ENCODE measurements around the gene NCKAP5.

NCKAP5 gene

DNA sequence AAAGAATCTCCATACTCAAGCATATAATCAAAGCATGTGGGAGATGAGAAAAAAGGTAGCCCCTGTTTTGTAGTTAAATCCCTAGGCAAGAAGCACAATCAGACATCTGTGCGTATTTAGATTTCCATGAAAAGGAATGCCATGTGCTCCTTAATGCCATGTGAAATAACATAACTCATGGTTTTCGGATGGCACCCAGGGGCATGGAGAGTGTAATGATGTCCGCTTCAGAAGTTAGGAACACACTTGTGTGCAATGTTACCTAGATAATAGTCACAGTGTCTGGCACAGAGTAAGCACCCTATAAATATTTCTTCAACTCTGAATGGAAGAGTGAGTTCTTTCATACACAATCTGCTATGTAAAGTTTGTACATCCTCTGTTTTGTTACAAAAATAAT is 197.0 kb downstream of the NCKAP5 start:
- no peak for DNase-seq

DNA sequence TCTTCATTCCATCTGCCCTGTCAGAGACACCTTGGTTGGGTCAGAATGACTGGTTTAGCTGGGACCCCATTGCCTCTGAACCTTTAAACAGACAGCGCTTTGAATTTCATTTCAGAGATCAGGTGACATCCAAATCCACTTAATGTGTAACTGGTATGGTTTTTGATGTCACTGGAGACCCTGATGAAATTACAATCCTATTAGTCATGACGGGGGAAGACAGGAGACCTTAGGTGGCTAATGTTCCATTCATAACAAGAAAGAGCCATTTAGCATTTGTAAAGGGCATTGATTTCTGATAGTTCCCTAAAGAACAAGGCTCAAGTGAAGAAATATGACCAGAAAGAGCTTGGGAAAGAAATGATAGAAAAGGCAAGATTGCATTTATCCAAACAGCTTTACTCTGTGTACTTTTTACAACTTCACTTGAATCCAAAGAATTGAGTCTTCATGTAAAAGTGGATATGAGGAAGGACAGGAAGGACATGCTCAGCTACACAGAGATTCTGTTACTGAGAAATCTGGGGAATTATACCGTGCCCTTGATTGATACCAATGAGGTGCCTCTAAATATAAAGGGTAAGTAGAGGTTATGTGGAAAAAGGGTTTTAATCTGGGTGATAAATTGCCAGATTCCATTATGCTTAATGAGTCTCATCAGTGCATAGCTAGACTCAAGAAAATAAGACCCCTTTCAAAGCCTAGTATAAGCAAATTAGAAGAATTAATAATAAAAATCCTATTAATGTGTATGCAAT is 198.2 kb downstream of the NCKAP5 start:
- no peak for DNase-seq

- no peak for DNase-seq
Observed at GRCh38 chr2:133365117-133365516, 203.1 kb downstream of the NCKAP5 start.

- no peak for DNase-seq
Observed at GRCh38 chr2:133364636-133365035, 203.6 kb downstream of the NCKAP5 start.

DNA sequence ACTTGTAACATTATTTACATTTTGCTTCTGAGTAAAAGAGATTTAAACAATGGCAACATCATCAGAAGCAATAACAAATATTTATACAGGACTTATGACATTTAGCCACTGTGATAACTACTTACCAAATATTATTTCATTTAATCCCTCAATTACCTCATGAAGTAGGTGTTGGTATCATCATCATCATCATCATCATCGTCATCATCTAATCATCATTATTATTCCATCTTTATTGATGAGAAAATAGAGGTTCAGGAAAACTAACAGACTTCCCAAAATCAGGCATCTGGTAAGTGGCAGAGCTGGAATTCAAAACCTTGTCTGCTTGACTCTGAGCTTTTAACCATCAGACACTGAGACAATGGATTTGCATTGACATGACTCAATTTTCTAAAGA is 204.4 kb downstream of the NCKAP5 start:
- no peak for DNase-seq

DNA sequence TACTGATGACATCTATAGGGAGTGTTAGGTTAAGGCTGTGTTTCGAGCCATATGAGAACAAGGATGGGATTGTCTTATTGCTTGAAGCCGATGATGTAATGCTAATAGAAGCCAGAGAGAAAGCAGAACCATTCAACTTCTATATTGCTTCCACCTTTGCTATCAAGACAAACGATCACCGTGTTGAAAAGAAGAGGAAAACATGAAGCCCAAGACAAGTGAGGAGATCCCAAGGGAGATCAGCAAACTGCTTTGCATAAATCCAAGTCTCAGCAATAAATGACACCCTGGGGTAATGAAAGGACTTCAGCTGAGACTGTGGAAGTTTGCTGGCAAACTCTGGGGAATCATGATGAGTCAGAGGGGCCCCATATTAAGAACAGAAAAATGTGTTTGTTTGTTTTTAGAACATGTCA is 206.2 kb downstream of the NCKAP5 start:
- DNase-seq, result no peak

- no peak for DNase-seq
Observed at GRCh38 chr2:133360882-133361281, 207.4 kb downstream of the NCKAP5 start.

- DNase-seq, result no peak
Observed at GRCh38 chr2:133360190-133360589, 208.1 kb downstream of the NCKAP5 start.

DNA sequence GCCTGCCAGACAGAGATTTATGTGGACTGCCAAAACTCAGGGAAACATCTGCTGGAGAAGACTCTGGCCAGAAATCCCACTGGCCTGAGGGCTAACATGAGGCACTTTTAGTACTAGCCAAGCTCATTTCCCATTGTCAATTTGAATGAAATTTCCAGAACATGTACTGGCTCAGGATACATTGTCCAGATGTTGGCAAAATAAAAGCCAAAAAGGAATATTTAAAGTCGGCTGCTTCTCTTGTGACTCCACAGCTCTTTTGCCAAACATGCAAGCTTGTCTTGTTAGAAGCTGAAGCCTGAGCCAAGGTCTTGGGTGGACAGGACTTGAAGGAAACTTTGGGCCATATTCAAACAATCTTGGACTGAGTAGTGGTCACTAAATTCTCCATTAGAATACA is 215.5 kb downstream of the NCKAP5 start:
- DNase-seq, result no peak

- DNase-seq, result no peak
Observed at GRCh38 chr2:133346654-133347053, 221.6 kb downstream of the NCKAP5 start.

- DNase-seq, result no peak
Observed at GRCh38 chr2:133345638-133346037, 222.6 kb downstream of the NCKAP5 start.

GRCh38 chr2:133344849-133345248 is 223.4 kb downstream of the NCKAP5 start:
- no peak for DNase-seq

DNA sequence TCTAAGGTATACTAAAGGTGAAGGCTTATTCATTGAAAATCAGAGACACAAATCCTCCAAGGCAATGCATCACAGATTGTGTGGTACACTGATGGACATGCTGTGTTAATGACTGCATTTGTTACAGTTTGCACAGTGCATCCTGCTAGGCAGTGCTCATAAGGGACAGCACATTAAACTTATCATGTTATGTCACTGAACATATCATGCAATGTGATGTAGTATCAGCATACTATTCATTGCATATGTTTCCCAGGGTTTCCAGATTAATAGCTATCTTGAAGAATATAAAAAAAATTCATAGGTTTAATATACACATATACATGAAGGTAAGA is 225.3 kb downstream of the NCKAP5 start:
- no peak for DNase-seq

DNA sequence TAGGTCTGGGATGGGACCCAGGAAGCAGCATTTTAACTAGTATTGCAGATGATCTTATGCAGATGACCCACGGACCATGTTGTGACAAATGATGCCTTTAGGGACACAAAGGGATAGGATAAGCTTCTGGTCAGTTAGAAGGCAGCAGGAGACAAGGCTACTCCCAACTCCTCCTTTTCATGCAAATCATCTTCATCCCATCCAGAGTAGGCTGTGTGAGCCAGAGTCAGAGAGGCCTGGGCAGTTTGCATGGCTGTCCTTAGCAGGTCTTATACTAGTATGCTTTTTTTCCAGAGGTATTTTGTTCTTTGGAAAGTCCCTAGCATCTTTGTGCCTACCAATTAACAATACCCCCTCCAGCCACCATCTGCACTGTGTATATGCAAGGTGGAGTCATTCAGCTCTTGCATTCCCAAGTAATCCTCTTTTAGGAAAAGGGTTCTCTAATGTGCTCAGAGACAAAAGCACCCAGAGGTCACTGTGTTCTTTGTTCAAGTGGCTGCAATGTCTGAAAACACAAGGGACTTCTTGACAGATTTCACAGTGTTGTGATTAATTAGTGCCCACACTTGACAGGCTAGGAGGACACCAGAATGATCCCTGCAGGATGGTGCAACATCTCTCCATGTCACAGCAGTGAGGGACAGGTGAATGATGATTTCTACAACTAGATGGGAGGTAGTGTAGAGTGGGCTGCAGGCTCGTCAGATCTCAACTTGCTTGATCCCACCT is 225.8 kb downstream of the NCKAP5 start:
- no peak for DNase-seq

- no peak for DNase-seq
Observed at GRCh38 chr2:133341575-133341974, 226.7 kb downstream of the NCKAP5 start.

- DNase-seq, result no peak
Observed at GRCh38 chr2:133338224-133338623, 230.0 kb downstream of the NCKAP5 start.

DNA sequence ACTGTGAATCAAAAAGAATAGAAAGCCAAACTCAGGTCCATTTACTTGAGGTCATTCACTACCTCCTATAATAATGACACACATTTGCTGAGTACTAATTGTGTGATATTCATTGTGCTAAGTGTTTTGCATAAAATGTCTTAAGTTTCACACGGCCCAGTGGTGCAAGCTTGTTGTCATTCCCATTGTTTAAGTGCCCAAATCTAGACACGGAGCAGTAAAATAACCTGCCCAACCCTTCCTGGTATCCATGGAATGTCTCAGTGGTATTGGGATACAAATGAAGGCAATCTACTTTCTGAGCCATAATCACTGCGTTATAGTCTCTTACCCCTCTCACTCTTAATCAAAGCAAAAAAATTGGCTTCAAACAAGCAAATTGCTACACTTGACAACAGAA is 233.3 kb downstream of the NCKAP5 start:
- no peak for DNase-seq

GRCh38 chr2:133333181-133333580 is 235.1 kb downstream of the NCKAP5 start:
- DNase-seq, result no peak

DNA sequence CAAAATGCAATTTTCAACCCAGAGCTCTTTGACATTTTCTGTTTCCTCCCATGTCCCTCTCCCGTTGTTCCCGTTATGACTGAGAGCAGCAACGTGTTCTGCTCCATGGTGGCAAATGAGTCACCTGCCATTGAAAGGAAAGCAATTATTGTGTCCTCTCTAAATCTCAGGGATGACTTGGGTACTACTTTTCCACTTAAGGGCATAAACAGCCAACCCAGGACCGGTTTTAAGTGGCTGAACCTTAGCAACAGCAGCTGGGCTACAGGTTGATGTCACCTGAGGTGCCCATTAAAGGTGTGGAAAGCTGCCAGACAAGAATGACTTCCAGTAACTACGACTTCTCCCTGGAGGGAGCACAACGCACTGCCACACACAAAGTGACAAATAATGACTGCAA is 236.8 kb downstream of the NCKAP5 start:
- no peak for DNase-seq

DNA sequence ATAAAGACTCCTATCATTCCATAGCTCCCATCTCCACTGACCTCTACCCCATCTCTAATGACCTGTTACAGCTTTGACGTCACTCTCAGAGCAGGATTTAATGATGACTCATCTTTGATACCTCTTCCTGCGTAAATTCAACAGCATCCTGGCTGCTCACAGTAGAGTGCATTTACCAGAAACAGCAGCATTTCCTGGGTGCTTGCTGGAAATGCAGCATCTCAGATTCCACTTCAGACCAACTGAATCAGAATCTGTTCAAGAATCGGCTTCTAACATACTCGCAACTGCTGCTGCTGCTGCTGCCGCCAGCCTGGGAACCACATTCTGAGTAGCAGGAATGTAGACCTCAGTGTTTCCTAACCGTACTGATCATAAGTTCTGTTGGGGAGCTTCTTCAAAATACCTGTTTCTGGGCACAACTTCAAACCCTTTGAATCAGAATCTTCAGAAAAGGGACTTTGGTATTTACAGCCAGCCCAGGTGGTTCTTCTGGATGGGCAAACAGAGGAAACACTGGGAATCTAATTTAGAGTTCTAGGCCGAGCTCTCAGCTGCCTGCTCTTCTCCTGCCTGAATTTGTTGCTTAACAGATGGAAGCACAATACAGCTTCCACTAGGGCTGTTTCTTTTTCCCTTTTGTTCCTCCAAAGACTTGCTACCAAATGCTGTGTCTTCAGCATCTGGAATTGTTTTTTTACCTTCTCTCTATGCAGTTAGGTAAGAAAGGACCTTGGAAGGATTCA is 241.4 kb downstream of the NCKAP5 start:
- DNase-seq, result no peak

DNA sequence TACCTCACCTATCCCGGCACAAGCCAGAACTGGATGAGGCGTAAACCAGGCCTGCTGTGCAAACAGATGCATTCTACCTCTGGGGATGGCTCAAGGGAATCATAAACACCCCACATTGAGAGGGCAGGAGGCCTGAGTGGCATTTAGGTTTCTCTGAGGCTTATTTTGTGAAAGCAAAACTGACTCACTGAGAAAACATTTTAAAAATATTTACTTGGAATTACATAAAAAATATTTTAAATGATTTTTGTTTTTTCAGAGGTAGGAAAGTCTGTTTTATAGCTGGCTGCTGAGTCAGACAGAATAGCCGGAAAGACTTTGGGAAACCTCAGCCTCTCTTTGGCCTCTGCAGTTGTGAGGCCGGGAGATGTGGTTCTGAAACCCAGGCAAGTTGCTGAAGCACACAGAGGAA is 244.1 kb downstream of the NCKAP5 start:
- no peak for DNase-seq

- no peak for DNase-seq
Observed at GRCh38 chr2:133322909-133323308, 245.4 kb downstream of the NCKAP5 start.

DNA sequence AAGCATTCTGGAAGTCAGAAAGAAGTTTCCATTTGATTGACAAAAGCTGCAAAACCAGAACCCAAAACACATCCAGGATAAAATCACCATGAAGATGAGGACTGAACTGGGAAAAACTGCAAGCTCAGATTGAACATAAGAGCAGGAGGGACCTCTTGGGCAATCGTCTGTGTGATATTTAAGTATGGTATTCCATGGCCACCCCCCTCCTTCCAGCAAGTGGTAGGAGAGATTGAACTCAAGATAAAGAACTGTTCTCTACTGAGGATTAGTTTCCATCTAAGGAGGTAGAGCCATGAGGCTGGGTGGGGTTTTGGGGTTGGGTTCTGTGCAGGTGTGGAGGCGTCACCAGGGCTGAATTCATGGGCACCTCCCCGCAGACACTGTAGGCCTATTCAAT is 251.1 kb downstream of the NCKAP5 start:
- DNase-seq, result no peak

GRCh38 chr2:133316557-133316956 is 251.7 kb downstream of the NCKAP5 start:
- DNase-seq, result no peak
